HG02840 (cell line): ENCODE results near the gene ROBO1.

Experiments used
- ATAC-seq: cut with Tn5 transposase; IDR thresholded peaks from one replicate; pipeline ENCODE4 v1.9.1; 2021; ENCODE audit warnings: mild to moderate bottlenecking, moderate library complexity, moderate number of reproducible peaks; ENCODE audit not compliant: unreplicated experiment, low FRiP score

Gene ROBO1

GRCh38 chr3:78868570-78868969, 899.2 kb downstream of the ROBO1 start:
- no peak for ATAC-seq

- ATAC-seq, result no peak
These were observed 900.1 kb downstream of the ROBO1 start for GRCh38 chr3:78867409-78868372.

GRCh38 chr3:78863306-78864203, 904.2 kb downstream of the ROBO1 start:
- ATAC-seq, result no peak

DNA sequence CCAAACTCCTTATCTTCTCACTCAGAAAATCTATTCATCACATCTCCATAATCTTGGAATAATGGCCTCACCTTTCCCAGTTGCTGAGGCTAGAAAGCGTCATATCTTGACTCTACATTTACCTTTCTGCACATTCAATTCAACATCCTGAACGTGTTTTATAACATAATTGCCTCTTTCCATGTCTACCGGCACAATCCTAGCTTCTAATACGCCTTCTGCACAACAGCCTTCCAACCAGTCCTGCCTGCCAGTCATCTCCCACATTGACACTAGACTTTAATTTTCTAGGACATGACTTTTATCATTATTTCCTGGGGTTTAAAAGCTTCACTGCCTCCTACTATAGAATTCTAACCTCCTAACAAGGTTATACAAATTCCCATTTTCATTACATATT, 906.6 kb downstream of the ROBO1 start:
- ATAC-seq, result no peak

DNA sequence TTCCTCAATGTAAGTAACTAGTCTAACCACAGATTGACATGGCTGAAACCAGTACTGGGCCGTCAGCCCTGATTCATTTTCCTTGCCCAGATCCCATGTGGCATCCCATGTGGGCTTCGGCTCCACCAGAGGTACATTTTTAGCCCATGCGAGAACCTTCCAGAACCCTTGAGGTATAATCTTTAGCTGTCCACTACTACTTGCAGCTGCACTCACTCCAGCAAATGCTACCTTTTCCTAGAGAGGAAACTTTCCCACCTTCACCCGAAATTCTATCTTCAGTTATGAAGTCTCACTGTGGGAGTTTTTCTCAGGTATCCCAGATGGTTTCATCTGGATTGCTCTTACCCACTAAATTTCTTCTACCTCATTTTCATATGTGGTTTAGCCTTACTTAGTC, 907.2 kb downstream of the ROBO1 start:
- ATAC-seq, result no peak

DNA sequence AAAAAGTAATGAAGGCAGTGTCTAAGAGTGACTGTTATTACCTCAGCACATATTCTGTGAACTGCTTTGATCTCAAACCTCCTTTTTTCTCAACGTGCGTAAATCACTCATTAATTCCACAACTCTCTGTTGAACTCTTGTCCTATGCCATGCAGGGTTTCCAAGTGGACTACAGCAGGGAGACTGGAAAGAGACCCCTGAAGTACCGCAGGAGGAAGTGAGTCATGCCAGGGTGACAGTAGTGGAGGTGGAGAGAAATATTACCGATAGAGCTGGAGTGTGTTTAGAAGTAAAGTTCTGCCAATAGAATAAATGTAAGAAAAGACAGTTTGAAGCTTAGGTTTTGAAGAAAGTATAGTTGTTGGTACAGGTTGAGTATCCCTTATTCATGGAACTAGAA, 908.9 kb downstream of the ROBO1 start:
- ATAC-seq, result no peak

GRCh38 chr3:78858174-78858573, 909.6 kb downstream of the ROBO1 start:
- ATAC-seq, result no peak

GRCh38 chr3:78857494-78858111, 910.2 kb downstream of the ROBO1 start:
- ATAC-seq, result no peak

DNA sequence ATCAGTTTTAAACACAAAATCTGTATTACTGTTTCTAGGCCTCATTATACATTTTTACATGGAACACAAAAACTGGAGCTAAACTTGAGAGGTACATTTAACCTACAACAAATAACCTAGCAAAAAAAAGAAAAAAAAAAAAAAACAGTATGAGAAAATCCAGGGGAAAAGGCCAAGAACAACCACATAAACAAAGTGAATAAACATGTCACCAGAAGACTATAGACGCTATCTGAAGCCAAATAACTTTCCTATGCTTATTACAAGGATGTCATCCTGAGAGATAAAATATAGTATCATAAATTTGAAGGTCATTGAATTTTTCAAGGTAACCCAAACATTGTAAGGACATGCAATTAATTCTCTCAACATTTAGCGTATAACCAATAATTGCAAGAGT, 911.6 kb downstream of the ROBO1 start:
- no peak for ATAC-seq

- no peak for ATAC-seq
These were observed 912.6 kb downstream of the ROBO1 start for GRCh38 chr3:78855190-78855589.

GRCh38 chr3:78848392-78849288, 919.2 kb downstream of the ROBO1 start:
- no peak for ATAC-seq

- no peak for ATAC-seq
These were observed 920.2 kb downstream of the ROBO1 start for GRCh38 chr3:78847603-78848002.

- no peak for ATAC-seq
These were observed 920.6 kb downstream of the ROBO1 start for GRCh38 chr3:78847203-78847602.

DNA sequence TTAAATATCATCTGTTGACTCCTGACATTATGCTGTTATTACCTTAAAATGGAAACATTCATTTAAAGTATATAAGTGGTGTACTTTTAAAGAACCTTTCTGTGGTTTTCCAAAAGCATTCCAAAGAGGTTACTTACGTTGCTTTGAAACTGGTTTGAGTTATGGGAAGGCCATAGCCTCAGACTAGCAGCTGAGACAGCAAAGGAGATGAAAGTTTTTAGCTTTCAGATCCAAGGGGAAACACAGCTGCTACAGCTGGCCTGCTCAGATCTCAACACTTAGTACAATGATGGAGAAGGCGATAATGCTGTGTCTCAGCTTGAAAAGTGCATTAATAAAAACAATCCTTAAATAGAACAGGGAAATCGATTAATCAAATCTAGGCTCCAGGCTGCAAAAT, 921.1 kb downstream of the ROBO1 start:
- ATAC-seq, result no peak

GRCh38 chr3:78845605-78846004, 922.2 kb downstream of the ROBO1 start:
- ATAC-seq, result no peak

DNA sequence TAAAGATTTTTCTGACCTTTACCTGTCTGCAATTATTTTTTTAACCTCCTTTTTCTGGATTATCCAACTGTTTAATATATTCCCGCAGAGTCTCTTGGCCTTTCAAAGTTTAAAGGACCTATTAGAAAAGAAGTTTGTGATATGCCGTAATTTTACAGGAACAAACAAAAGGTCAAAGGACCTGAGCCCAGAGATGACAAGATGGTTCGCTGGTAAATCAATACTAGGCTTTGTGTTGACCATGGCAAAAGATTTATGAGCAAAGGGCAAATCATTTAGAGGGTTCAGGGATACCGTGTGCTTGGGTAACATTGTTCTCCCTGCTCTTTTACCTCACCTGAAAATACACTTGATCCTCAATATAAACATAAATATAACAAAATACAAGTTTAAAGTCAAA, 923.5 kb downstream of the ROBO1 start:
- no peak for ATAC-seq

GRCh38 chr3:78839693-78840092, 928.1 kb downstream of the ROBO1 start:
- ATAC-seq, result no peak

DNA sequence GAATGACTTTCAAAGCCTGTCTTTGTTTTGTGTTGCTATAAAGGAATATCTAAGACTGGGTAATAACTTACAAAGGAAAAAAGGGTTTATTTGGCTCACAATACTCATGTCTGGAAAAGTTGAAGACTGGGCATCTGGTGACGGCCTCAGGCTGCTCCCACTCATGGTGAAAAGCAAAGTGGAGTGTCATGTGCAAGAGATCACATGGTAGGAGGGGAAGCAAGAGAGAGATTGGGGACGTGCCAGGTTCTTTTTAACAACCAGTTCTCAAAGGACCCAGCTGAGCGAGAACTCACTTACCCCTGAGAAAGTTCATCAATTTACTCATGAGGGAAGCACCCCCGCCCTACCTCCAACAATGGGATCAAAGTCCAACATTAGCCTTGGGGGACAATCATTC, 929.4 kb downstream of the ROBO1 start:
- ATAC-seq, result no peak

DNA sequence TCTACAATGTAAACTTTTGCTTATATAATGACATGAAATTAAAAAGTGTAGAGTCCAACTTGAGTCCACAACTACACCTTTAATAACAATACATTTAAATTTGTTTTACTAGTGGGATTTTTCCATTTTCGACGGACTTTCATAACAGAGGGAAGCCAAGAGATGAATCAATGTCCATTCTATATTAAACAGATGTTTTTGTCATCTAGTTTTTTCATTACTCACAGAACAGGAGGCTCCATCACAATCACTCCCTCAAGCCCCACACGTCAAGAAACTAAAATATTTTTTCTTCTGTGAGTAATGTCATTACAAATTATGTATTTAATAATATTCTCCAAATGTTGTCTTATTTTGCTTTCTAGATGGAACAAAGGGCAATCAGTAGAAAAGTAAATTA, 932.9 kb downstream of the ROBO1 start:
- no peak for ATAC-seq

GRCh38 chr3:78832785-78833204, 935.0 kb downstream of the ROBO1 start:
- no peak for ATAC-seq
